Lower leg skin (tissue), 3 donors: ENCODE results near the gene EDA.

Experiments
- CTCF ChIP-seq, 3 donors: fragments of 450-650 bp; IDR thresholded peaks; one replicate each; pipeline ENCODE4 v1.5.1; 2016; ENCODE audit warnings: antibody characterized with exemption in 3 of 3, mild to moderate bottlenecking in 3 of 3, moderate library complexity in 2 of 3
- POLR2A ChIP-seq, 2 donors: fragments of 450-650 bp; IDR thresholded peaks; one replicate each; pipeline ENCODE4 v1.6.1; 2016 to 2017; ENCODE audit warnings: antibody characterized with exemption in 2 of 2, mild to moderate bottlenecking in 1 of 2, moderate library complexity in 1 of 2

DNA sequence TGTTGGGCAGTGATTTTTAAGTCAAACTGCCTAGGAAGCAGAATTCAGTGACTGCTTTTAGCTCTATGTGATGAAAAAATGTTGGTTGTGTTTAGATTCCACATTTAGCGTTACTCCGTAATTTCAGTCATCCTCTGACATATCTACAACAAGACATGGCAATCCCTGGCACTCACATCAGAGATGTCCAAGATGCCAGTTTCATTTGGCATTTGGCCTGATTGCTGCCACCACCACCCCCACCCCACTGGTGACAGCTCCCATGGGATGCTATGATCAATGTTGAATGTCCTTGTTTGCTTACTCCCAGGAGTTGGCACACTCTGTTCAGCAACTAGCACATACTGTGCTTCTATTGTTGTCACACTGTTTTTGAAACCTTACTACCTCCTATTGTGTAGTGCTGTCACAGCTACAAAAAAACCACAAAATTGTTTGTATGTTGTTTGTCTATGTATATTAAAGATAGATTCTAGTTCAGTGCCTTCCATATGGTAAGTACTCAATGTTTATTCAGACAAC lies 332.4 kb downstream of the EDA start:
- TF ChIP-seq POLR2A (IDR thresholded peaks at IDR 0.05): no peak
- no peak for TF ChIP-seq CTCF (IDR thresholded peaks at IDR 0.05)
